Epithelial cell of esophagus (primary cell): ENCODE measurements around the gene HOXA3.

Experiments
- DNase-seq: peaks from one replicate; pipeline ENCODE4 v3.0.0; 2010; ENCODE audit warnings: low read depth
- H3K4me3 ChIP-seq: 2 replicates; pipeline ENCODE4 v1.5.1; 2011; ENCODE audit warnings: mild to moderate bottlenecking, low read length, control low read depth
- TF ChIP-seq, protein P1 (sequence below): IDR thresholded peaks from 2 replicates; pipeline ENCODE4 v1.5.1; 2011; ENCODE audit warnings: low read depth, mild to moderate bottlenecking, low read length, control low read depth, inconsistent platforms; ENCODE audit not compliant: insufficient read depth; ENCODE audit errors: missing control alignments

The HOXA3 gene

DNA sequence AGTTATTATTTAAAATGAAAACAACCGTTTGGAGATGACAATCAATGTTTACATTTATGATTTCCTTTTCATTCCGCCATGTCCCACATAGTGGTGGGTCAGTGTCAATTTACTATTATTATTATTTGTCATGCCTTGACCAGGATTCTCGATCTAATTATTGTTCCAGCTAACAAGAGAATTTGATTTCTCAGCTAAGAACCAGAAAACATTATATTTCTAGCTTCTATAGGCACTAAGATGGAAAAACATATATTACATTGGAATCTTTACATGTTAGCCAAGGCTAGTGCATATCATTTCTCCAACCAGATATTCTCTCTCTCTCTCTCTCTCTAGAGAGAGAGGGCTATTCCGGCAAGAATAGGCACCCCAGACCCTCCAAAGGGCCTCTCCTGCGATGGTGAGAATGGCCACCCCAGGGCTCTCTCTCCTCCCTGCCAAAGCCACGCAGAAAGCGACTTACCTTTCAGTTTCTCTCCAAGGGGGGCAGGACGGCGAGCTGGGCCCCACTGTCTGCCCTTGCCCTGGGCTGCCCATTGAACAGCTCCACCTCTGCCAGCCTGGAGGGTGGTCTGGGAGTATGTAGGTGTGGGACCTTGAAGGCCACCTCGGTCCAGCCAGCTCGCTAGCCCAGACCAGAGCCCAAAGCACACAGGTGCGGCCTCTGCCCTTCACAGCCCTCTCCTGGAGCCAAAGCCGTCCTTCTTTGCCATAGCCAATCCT is 2.4 kb downstream of the HOXA3 start:
- no peak for DNase-seq
- TF ChIP-seq, protein P1, sequence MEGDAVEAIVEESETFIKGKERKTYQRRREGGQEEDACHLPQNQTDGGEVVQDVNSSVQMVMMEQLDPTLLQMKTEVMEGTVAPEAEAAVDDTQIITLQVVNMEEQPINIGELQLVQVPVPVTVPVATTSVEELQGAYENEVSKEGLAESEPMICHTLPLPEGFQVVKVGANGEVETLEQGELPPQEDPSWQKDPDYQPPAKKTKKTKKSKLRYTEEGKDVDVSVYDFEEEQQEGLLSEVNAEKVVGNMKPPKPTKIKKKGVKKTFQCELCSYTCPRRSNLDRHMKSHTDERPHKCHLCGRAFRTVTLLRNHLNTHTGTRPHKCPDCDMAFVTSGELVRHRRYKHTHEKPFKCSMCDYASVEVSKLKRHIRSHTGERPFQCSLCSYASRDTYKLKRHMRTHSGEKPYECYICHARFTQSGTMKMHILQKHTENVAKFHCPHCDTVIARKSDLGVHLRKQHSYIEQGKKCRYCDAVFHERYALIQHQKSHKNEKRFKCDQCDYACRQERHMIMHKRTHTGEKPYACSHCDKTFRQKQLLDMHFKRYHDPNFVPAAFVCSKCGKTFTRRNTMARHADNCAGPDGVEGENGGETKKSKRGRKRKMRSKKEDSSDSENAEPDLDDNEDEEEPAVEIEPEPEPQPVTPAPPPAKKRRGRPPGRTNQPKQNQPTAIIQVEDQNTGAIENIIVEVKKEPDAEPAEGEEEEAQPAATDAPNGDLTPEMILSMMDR = no peak
- no peak overlapping the region for H3K4me3 ChIP-seq

DNA sequence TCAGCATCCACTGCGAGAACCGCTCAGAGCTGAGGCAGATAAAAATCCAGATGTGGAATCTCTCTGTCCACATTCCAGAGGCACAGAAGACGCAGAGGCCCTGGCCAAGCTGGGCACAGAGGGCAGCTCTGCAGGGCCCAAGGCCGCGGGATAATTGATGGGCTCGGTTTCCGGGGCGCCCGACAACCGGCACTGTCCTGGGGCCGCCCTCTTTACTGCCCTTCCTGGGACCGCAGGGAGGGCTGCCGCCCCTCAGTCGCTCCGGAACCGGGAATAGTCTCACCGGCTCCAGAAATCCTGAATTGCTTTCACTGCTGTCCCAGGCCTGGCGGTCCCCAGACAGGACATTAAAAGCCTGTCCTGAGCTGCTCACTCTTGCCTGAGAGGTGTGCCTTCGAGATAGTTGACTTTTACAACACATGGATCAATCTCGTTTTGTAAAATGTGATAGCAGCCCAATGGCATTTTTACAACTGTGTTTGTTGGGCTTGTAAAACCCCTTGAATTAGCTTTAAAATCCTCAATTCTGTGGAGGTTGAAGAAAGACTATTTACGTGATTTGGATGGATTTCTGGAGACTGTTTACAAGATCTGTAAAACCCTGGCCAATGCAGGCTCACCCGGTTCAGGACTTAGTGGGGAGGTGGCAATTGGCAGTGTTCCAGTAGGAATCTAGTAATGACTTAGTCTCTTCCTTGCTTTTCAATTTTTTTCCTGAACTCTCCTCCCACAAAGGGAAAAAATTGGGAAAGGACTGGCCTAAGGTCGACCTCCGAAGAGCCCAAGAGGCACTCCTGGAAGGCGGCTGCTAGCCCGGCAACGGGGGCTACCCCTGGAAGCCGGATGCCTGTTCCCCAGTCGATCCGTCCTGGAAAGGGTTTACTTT is 3.4 kb downstream of the HOXA3 start:
- TF ChIP-seq, protein P1 = no peak
- DNase-seq = no peak
- H3K4me3 ChIP-seq = no peak overlapping the region

DNA sequence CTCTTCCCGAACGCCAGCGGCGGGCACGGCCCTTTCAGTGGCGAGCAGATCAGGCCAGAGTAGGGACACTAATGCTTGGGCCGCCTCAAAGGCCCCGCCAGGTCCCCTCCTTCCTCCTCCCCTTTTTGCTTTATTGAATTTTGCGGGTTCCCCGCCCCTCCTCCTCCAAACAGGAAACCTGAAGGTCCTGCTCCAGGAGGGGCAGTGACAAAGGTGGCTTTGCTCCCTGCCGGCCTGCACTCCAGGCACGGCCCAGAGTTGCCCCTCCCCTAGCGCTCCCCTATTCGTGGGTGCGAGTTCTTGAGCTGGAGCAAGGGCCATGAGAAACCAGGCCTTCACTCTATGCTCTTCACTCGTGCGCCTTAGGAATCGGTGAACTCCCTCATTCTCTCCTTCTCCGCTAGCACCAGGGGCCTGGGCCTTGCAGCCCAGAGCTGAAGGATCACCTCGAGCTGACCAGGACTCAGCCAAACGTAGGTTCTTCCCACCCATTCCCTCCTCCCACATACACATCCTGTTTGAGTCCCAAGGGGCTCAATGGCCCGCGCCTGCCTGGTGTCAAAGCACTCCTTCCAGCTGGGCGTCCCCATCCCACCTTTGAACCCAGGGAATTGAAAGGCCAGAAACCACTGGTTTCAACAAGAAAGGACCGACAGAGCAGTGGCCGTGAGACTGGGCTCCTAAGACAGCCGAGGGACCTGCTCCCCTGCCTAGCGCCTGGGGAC is 4.2 kb downstream of the HOXA3 start:
- no peak for DNase-seq
- TF ChIP-seq, protein P1 = no peak
- H3K4me3 ChIP-seq = no peak overlapping the region

DNA sequence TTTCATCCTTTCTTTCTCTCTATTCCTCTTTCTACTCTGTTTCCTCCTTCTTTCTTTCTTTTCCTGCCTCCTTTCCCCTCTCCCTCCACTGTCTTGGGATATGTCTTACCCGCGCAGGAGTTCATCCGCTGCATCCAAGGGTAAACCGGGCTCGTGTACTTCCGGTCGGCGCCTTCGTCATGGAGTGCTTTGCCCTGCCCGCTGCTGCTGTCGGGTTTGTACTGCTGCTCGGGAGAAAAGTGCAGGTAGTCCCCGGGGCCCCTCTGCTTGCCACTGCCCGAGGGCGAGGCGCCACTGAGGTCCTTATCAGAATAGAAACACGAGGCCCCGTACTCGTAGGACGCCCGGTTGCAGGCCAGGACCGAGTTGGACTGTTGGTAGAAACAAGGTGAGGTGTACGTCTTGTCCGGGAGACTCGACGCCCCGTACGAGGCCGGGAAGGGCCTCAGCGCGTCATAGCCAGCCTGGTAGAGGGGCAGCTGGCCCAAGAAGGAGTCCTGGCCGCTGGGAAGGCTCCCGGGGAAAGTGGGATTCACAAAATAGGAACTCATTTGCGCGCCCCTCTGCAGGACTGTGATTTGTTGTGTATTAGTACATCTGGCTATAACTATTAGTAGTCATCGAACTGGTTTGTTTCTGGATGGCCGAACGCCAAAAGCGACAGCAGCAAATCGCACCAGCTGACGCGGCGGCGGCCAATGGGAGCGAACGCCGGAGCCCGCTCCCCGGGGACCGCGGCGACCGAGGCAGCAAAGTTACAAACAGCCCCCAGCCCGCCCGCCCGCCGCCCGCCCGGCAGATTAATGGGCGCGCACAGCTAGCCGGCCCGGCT is 5.0 kb downstream of the HOXA3 start, which contains the start of gene HOXA6:
Gene HOXA6 (minus strand): TSS at position 576 of the 832 bp plus-strand sequence. CDS start 25 bp downstream, at position 551.
- DNase-seq = peak; percentile 45
- no peak within 1 kb of the TSS for H3K4me3 ChIP-seq
- TF ChIP-seq, protein P1 = no peak

DNA sequence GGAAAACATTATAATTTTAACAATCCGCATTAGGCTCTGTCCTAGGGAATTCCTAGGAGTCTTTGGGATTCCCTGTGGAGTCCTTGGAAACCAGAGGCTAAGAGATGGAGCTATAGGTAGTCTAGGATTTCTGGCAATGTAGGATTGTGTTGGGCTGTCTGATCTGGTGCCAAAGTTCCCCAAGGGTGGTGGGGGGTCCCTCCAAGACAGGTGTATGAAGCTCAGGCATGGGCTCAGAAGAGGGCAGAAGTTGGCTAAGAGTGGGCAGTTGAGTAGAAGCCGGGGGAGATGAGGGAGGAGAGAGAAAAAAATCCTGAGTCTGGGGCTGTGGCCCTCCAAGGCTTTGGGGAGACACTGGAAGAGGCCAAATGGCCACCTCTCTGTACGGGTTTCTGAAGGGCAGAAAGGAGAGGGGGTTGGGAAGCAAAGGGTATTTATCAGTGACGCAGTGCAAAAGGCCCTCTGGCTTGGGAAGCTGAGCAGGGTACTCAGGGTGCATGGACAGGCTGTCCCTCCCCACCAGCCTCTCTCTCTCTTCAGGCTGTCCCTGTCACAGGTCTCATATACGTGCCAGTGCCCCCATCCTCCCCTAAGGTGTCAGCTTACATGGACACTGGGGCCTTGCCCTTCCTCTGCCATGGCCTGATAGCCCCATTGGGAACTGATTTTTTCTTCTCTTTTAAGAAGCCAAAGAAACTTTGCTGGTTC is 5.7 kb downstream of the HOXA3 start:
- TF ChIP-seq, protein P1 = no peak
- DNase-seq = no peak

More for the DNA sequence above, 5.7 kb downstream of the HOXA3 start:
- H3K4me3 ChIP-seq = no peak overlapping the region
